CD8-positive, alpha-beta memory T cell (primary cell): Measurements from ENCODE around the gene OXGR1. TPM values are rescaled to one million over a fixed set of nuclear protein-coding genes. Genes with fewer than 3 reads are reported as not detected.

Experiments used
- CTCF ChIA-PET: fragments of 350-600 bp; sonication (Branson Sonifier 250); formaldehyde crosslinking; loops from one replicate; lab custom pipeline; 2021; ENCODE audit warnings: antibody characterized with exemption; lab: Charles Lee
- POLR2A ChIA-PET: fragments of 350-600 bp; sonication (Branson Sonifier 250); formaldehyde crosslinking; loops from one replicate; lab custom pipeline; 2021; ENCODE audit warnings: antibody characterized with exemption; lab: Charles Lee
- DNase-seq, 5 donors: peaks; one replicate each; pipeline versions ENCODE4 v3.0.0 to v3.0.0-alpha.2; 2020 to 2022; ENCODE audit warnings: mixed read lengths in 1 of 5
- H3K27ac ChIP-seq: one replicate; pipeline ENCODE4 v1.7.0; 2013; ENCODE audit warnings: low read depth, mild to moderate bottlenecking, low read length, moderate library complexity
- H3K27me3 ChIP-seq: 2 replicates; pipeline ENCODE4 v1.7.0; 2013; ENCODE audit warnings: low read length, mild to moderate bottlenecking; ENCODE audit not compliant: insufficient read depth, poor library complexity, severe bottlenecking
- H3K36me3 ChIP-seq: 2 replicates; pipeline ENCODE4 v1.7.0; 2013; ENCODE audit warnings: mild to moderate bottlenecking, low read length, moderate library complexity; ENCODE audit not compliant: insufficient read depth
- H3K4me1 ChIP-seq: 2 replicates; pipeline ENCODE4 v1.7.0; 2013; ENCODE audit warnings: mild to moderate bottlenecking, low read length, moderate library complexity; ENCODE audit not compliant: insufficient read depth
- H3K4me3 ChIP-seq: 2 replicates; pipeline ENCODE4 v1.7.0; 2013; ENCODE audit warnings: mild to moderate bottlenecking, low read length
- H3K9me3 ChIP-seq: 2 replicates; pipeline ENCODE4 v1.7.0; 2013; ENCODE audit warnings: mild to moderate bottlenecking, low read length
- H3K27ac Mint-ChIP-seq, 8 donors: one replicate each; pipeline ENCODE4 v1.8.0; 2020 to 2021; ENCODE audit warnings: mixed read lengths in 8 of 8, mild to moderate bottlenecking in 6 of 8, inconsistent platforms in 3 of 8, moderate library complexity in 3 of 8
- H3K27me3 Mint-ChIP-seq, 2 donors: one replicate each; pipeline ENCODE4 v1.8.0; 2020 to 2021; ENCODE audit warnings: mixed read lengths in 2 of 2, mild to moderate bottlenecking in 1 of 2, moderate library complexity in 1 of 2
- H3K36me3 Mint-ChIP-seq, 3 donors: one replicate each; pipeline ENCODE4 v1.8.0; 2020 to 2021; ENCODE audit warnings: mixed read lengths in 3 of 3, inconsistent platforms in 1 of 3, mild to moderate bottlenecking in 1 of 3
- H3K4me1 Mint-ChIP-seq, 3 donors: one replicate each; pipeline ENCODE4 v1.8.0; 2020 to 2021; ENCODE audit warnings: mixed read lengths in 3 of 3, inconsistent platforms in 1 of 3, mild to moderate bottlenecking in 1 of 3
- H3K4me3 Mint-ChIP-seq, 7 donors: one replicate each; pipeline ENCODE4 v1.8.0; 2020 to 2021; ENCODE audit warnings: mixed read lengths in 7 of 7, mild to moderate bottlenecking in 6 of 7, moderate library complexity in 4 of 7, inconsistent platforms in 2 of 7
- H3K9me3 Mint-ChIP-seq, 5 donors: one replicate each; pipeline ENCODE4 v1.8.0; 2020 to 2022; ENCODE audit warnings: mixed read lengths in 5 of 5, mild to moderate bottlenecking in 3 of 5, moderate library complexity in 2 of 5, inconsistent platforms in 1 of 5
- polyA plus RNA-seq: library from polyadenylated mRNA; unstranded; fragments of 300-500 nt; fragmentation: Illumina TruSeq; gene quantifications from one replicate; pipeline ENCODE4 v1.2.3, GENCODE V29; 2021
- total RNA-seq, 2 experiments: library from RNA; stranded (reverse); gene quantifications; one replicate each; pipeline ENCODE4 v1.2.3, GENCODE V29; 2021

OXGR1 gene
- total and polyA plus RNA-seq, 3 experiments from 2014 or later: not detected

GRCh38 chr13:97015661-97016350 lies 21.5 kb upstream of the OXGR1 start:
- Histone ChIP-seq H3K36me3 (no peaks in the 10 kb centered on the region), H3K9me3 (no peaks in the 10 kb centered on the region), H3K4me3 (no peak overlapping the region), H3K27me3 (peaks cover 5% of the 10 kb centered on the region), H3K27ac (no peak overlapping the region), H3K4me1 (no peaks in the 10 kb centered on the region)
- peak overlapping the region in 1 of 7 donors; percentile 5 for H3K4me3 Mint-ChIP-seq
- no peak overlapping the region for H3K27ac Mint-ChIP-seq
- ChIA-PET CTCF (no interaction called here), POLR2A (no interaction called here)
- H3K9me3 Mint-ChIP-seq: peaks cover 0 to 2% (median 0%) of the 10 kb centered on the region in 5 donors
- H3K4me1 Mint-ChIP-seq: peaks cover 7 to 9% (median 7%) of the 10 kb centered on the region in 3 donors
- peaks cover 7 to 58% of the 10 kb centered on the region in 2 donors for H3K27me3 Mint-ChIP-seq
- H3K36me3 Mint-ChIP-seq: no peaks in the 10 kb centered on the region
- DNase-seq: peak in 1 of 5 donors; percentile 5

GRCh38 chr13:97012251-97013048 lies 18.2 kb upstream of the OXGR1 start:
- ChIA-PET POLR2A (no interaction called here), CTCF (no interaction called here)
- H3K36me3 Mint-ChIP-seq: no peaks in the 10 kb centered on the region
- Histone ChIP-seq H3K36me3 (no peaks in the 10 kb centered on the region), H3K27ac (no peak overlapping the region), H3K4me3 (no peak overlapping the region), H3K27me3 (peaks cover 5% of the 10 kb centered on the region), H3K4me1 (no peaks in the 10 kb centered on the region), H3K9me3 (no peaks in the 10 kb centered on the region)
- H3K27me3 Mint-ChIP-seq: peaks cover 11 to 57% of the 10 kb centered on the region in 2 donors
- no peak overlapping the region for H3K4me3 Mint-ChIP-seq
- no peak overlapping the region for H3K27ac Mint-ChIP-seq
- peaks cover 0 to 2% (median 0%) of the 10 kb centered on the region in 5 donors for H3K9me3 Mint-ChIP-seq
- peaks cover 7 to 9% (median 7%) of the 10 kb centered on the region in 3 donors for H3K4me1 Mint-ChIP-seq
- DNase-seq: no peak

- no peak overlapping the region for H3K4me3 Mint-ChIP-seq
- ChIA-PET POLR2A (no interaction called here), CTCF (no interaction called here)
- no peaks in the 10 kb centered on the region for H3K9me3 ChIP-seq
- H3K9me3 Mint-ChIP-seq: peaks cover 0 to 2% (median 0%) of the 10 kb centered on the region in 5 donors
- H3K27ac Mint-ChIP-seq: no peak overlapping the region
- no peaks in the 10 kb centered on the region for H3K36me3 Mint-ChIP-seq
- H3K4me1 Mint-ChIP-seq: peaks cover 7 to 9% (median 7%) of the 10 kb centered on the region in 3 donors
- no peak overlapping the region for H3K4me3 ChIP-seq
- DNase-seq: no peak
- no peaks in the 10 kb centered on the region for H3K36me3 ChIP-seq
- H3K27ac ChIP-seq: no peak overlapping the region
- H3K27me3 ChIP-seq: peaks cover 5% of the 10 kb centered on the region
- H3K4me1 ChIP-seq: no peaks in the 10 kb centered on the region
- peaks cover 11 to 57% of the 10 kb centered on the region in 2 donors for H3K27me3 Mint-ChIP-seq
Measured at GRCh38 chr13:97011446-97012131, 17.3 kb upstream of the OXGR1 start.

- Mint-ChIP-seq H3K9me3 (peaks cover 0 to 2% (median 0%) of the 10 kb centered on the region in 5 donors), H3K27ac (no peak overlapping the region), H3K4me1 (no peaks in the 10 kb centered on the region), H3K36me3 (no peaks in the 10 kb centered on the region), H3K27me3 (peaks cover 11 to 53% of the 10 kb centered on the region in 2 donors), H3K4me3 (no peak overlapping the region)
- ChIA-PET POLR2A (no interaction called here), CTCF (no interaction called here)
- Histone ChIP-seq H3K9me3 (no peaks in the 10 kb centered on the region), H3K4me1 (no peaks in the 10 kb centered on the region), H3K36me3 (no peaks in the 10 kb centered on the region), H3K27me3 (peaks cover 5% of the 10 kb centered on the region), H3K27ac (no peak overlapping the region), H3K4me3 (no peak overlapping the region)
- no peak for DNase-seq
Measured at GRCh38 chr13:97008643-97009042, 14.4 kb upstream of the OXGR1 start.

GRCh38 chr13:97005625-97006262 lies 11.5 kb upstream of the OXGR1 start:
- Mint-ChIP-seq H3K36me3 (no peaks in the 10 kb centered on the region), H3K27me3 (peaks cover 12 to 39% of the 10 kb centered on the region in 2 donors), H3K9me3 (no peaks in the 10 kb centered on the region), H3K4me3 (no peak overlapping the region), H3K4me1 (no peaks in the 10 kb centered on the region), H3K27ac (no peak overlapping the region)
- no peak for DNase-seq
- ChIA-PET CTCF (interaction anchor here (2.9 kb wide), 1 partner anchor 13 kb away, joined by 12 read pairs; no protein-coding TSS in a partner anchor), POLR2A (no interaction called here)
- Histone ChIP-seq H3K9me3 (no peaks in the 10 kb centered on the region), H3K4me3 (no peak overlapping the region), H3K27me3 (no peaks in the 10 kb centered on the region), H3K36me3 (no peaks in the 10 kb centered on the region), H3K4me1 (no peaks in the 10 kb centered on the region), H3K27ac (no peak overlapping the region)

GRCh38 chr13:97004886-97005285 lies 10.6 kb upstream of the OXGR1 start:
- ChIA-PET CTCF (interaction anchor here (2.9 kb wide), 1 partner anchor 14 kb away, joined by 12 read pairs; no protein-coding TSS in a partner anchor), POLR2A (no interaction called here)
- Mint-ChIP-seq H3K4me1 (no peaks in the 10 kb centered on the region), H3K36me3 (no peaks in the 10 kb centered on the region), H3K27ac (no peak overlapping the region), H3K27me3 (peaks cover 8 to 30% of the 10 kb centered on the region in 2 donors), H3K4me3 (no peak overlapping the region), H3K9me3 (no peaks in the 10 kb centered on the region)
- Histone ChIP-seq H3K27me3 (no peaks in the 10 kb centered on the region), H3K4me3 (no peak overlapping the region), H3K36me3 (no peaks in the 10 kb centered on the region), H3K9me3 (no peaks in the 10 kb centered on the region), H3K4me1 (no peaks in the 10 kb centered on the region), H3K27ac (no peak overlapping the region)
- DNase-seq: no peak

GRCh38 chr13:97004096-97004876 lies 10.0 kb upstream of the OXGR1 start:
- H3K27me3 ChIP-seq: no peaks in the 10 kb centered on the region
- H3K4me1 ChIP-seq: no peaks in the 10 kb centered on the region
- Mint-ChIP-seq H3K9me3 (no peaks in the 10 kb centered on the region), H3K27me3 (peaks cover 8 to 24% of the 10 kb centered on the region in 2 donors), H3K27ac (no peak overlapping the region), H3K4me1 (no peaks in the 10 kb centered on the region), H3K36me3 (no peaks in the 10 kb centered on the region), H3K4me3 (no peak overlapping the region)
- no peak overlapping the region for H3K27ac ChIP-seq
- H3K9me3 ChIP-seq: no peaks in the 10 kb centered on the region
- no peaks in the 10 kb centered on the region for H3K36me3 ChIP-seq
- no peak overlapping the region for H3K4me3 ChIP-seq
- DNase-seq: no peak
- ChIA-PET CTCF (interaction anchor here (2.9 kb wide), 1 partner anchor 14 kb away, joined by 12 read pairs; no protein-coding TSS in a partner anchor), POLR2A (no interaction called here)
